Transverse colon (tissue), 4 donors: ENCODE measurements around the gene EML4.

Source experiments
- POLR2AphosphoS5 ChIP-seq, 3 donors: sonication (generic); formaldehyde crosslinking; IDR thresholded peaks; one replicate each; pipeline ENCODE4 v1.6.1; 2016; ENCODE audit warnings: antibody characterized with exemption in 3 of 3
- TF ChIP-seq, protein P1 (sequence below), 5 experiments: fragments of 200-600 bp in 3 of 5; fragments of 450-650 bp in 2 of 5; sonication (generic) in 3 of 5; IDR thresholded peaks; 1 replicate in 2 of 5; 2 replicates in 3 of 5; pipeline ENCODE4 v1.5.1; 2016 to 2017; ENCODE audit warnings: antibody characterized with exemption in 5 of 5, inconsistent platforms in 3 of 5, mild to moderate bottlenecking in 2 of 5, moderate library complexity in 1 of 5

DNA sequence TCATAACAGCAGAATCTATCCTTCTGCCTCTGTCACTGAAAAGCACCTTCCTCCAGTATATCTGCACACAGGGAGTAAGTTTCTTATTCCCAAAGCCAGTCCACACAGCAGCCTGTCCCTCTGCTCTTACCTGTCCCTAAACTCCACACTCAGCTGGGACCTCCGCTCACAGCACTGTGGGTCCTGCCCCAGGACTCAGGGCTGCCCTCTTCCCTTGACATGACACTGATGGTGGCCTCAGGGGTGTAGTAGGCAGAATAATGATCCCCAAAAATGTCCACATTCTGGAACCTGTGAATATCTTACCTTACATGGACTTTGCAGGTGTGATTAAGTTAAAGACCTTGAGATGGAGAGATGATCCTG, 39.7 kb upstream of the EML4 start:
- TF ChIP-seq, protein P1, sequence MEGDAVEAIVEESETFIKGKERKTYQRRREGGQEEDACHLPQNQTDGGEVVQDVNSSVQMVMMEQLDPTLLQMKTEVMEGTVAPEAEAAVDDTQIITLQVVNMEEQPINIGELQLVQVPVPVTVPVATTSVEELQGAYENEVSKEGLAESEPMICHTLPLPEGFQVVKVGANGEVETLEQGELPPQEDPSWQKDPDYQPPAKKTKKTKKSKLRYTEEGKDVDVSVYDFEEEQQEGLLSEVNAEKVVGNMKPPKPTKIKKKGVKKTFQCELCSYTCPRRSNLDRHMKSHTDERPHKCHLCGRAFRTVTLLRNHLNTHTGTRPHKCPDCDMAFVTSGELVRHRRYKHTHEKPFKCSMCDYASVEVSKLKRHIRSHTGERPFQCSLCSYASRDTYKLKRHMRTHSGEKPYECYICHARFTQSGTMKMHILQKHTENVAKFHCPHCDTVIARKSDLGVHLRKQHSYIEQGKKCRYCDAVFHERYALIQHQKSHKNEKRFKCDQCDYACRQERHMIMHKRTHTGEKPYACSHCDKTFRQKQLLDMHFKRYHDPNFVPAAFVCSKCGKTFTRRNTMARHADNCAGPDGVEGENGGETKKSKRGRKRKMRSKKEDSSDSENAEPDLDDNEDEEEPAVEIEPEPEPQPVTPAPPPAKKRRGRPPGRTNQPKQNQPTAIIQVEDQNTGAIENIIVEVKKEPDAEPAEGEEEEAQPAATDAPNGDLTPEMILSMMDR (IDR thresholded peaks at IDR 0.05): no peak
- TF ChIP-seq POLR2AphosphoS5 (IDR thresholded peaks at IDR 0.05): no peak
